HEK293 (cell line): ENCODE measurements around the gene HNRNPK.

Source experiments
- ZNF350 ChIP-seq: fragments of 450-650 bp; formaldehyde crosslinking; IDR thresholded peaks from 2 replicates; pipeline ENCODE4 v1.5.0; 2017; ENCODE audit warnings: missing biosample characterization, mild to moderate bottlenecking, missing genetic modification characterization
- ZNF561 ChIP-seq: fragments of 450-650 bp; IDR thresholded peaks from 2 replicates; pipeline ENCODE4 v1.5.1; 2018; ENCODE audit warnings: missing biosample characterization, missing genetic modification characterization, borderline replicate concordance

- no peak for TF ChIP-seq ZNF561 (tag by site-specific recombination)
- no peak for TF ChIP-seq ZNF350 (tag by site-specific recombination)
Measured at GRCh38 chr9:83991355-83991754, 11.3 kb upstream of the HNRNPK start.
